Uterine smooth muscle cell (primary cell): ENCODE data around the gene EFNB3. TPM values are rescaled to one million over a fixed set of nuclear protein-coding genes. Genes with fewer than 3 reads are reported as not detected.

Source experiments
- total RNA-seq: library from RNA; depleted of rRNA; stranded (reverse); fragments of >200 nt; gene quantifications from 2 replicates; pipeline ENCODE4 v1.2.3, GENCODE V29; 2014

The EFNB3 gene
- total RNA-seq = 0.11 and 0.12 TPM in 2 replicates

GRCh38 chr17:7704601-7705268 lies at the start of gene EFNB3:
Gene EFNB3, plus strand, starts transcription at chr17:7705202. Its CDS starts 397 bp downstream, at chr17:7705599.

GRCh38 chr17:7687072-7687907 lies 17.7 kb upstream of the EFNB3 start, which contains the start of gene TP53:
Gene TP53, minus strand, starts transcription at chr17:7687490. Its CDS starts 10,896 bp downstream, at chr17:7676594.

DNA sequence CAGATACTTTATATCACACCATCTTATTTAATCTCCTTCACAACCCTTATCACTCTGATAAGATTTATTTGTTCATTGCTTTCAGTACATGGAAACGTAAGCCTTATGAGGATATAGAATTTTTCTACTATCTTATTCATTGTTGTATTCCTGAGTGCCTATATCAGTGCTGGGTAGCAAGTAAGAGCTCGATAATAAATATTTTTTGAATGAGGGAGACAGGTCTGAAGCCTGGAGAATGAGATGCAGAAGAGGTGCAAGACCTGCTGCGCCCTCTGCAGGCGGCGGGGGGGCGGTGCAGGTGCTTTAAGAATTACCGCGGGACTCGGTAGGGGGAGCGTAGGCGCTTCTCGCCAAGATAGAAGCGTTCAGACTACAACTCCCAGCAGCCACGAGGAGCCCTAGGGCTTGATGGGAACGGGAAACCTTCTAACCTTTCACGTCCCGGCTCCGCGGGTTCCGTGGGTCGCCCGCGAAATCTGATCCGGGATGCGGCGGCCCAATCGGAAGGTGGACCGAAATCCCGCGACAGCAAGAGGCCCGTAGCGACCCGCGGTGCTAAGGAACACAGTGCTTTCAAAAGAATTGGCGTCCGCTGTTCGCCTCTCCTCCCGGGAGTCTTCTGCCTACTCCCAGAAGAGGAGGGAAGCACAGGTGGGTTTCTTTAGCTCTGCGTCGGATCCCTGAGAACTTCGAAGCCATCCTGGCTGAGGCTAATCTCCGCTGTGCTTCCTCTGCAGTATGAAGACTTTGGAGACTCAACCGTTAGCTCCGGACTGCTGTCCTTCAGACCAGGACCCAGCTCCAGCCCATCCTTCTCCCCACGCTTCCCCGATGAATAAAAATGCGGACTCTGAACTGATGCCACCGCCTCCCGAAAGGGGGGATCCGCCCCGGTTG lies 16.8 kb upstream of the EFNB3 start, which contains the start of gene WRAP53:
WRAP53 (plus strand) TSS at position 570 of the 900 bp plus-strand sequence; CDS start at position 742, 172 bp downstream.

GRCh38 chr17:7716901-7717755 lies 12.1 kb downstream of the EFNB3 start, which contains the start of gene DNAH2:
Gene DNAH2, plus strand, starts transcription at chr17:7717744. Its CDS starts 1,991 bp downstream, at chr17:7719735.

Other genes with a start within 250 kb of the EFNB3 start
- 14.8 and 24.1 TPM in 2 replicates for gene ZBTB4, start 225.6 kb upstream of the EFNB3 start, total RNA-seq
- not detected in 2 replicates for gene SLC35G6, start 223.8 kb upstream of the EFNB3 start, total RNA-seq
- gene POLR2A, start 220.8 kb upstream of the EFNB3 start, total RNA-seq = 90.6 and 114 TPM in 2 replicates
- gene TNFSF12, start 156.1 kb upstream of the EFNB3 start, total RNA-seq = 6.1 and 10.0 TPM in 2 replicates
- gene TNFSF13, start 146.5 kb upstream of the EFNB3 start, total RNA-seq = 0.44 and 0.75 TPM in 2 replicates
- gene SENP3, start 143.3 kb upstream of the EFNB3 start, total RNA-seq = 73.1 and 83.8 TPM in 2 replicates
- gene CD68, start 125.6 kb upstream of the EFNB3 start, total RNA-seq = 12.8 and 16.2 TPM in 2 replicates
- gene MPDU1, start 121.3 kb upstream of the EFNB3 start, total RNA-seq = 77.5 and 140 TPM in 2 replicates
- gene SOX15, start 115.1 kb upstream of the EFNB3 start, total RNA-seq = 0.12 and 0.33 TPM in 2 replicates
- 62.0 and 65.4 TPM in 2 replicates for gene FXR2, start 90.3 kb upstream of the EFNB3 start, total RNA-seq
- 30.0 and 43.9 TPM in 2 replicates for gene SAT2, start 77.4 kb upstream of the EFNB3 start, total RNA-seq
- 0.11 and 0.37 TPM in 2 replicates for gene SHBG, start 75.1 kb upstream of the EFNB3 start, total RNA-seq
- not detected in 2 replicates for gene ATP1B2, start 54.3 kb upstream of the EFNB3 start, total RNA-seq
- 14.9 and 23.9 TPM in 2 replicates for gene TP53, start 17.7 kb upstream of the EFNB3 start, total RNA-seq
- 4.6 and 9.8 TPM in 2 replicates for gene WRAP53, start 16.7 kb upstream of the EFNB3 start, total RNA-seq
- 0.22 and 0.37 TPM in 2 replicates for gene DNAH2, start 12.5 kb downstream of the EFNB3 start, total RNA-seq
- 5.1 and 7.5 TPM in 2 replicates for gene KDM6B, start 129.0 kb downstream of the EFNB3 start, total RNA-seq
- gene TMEM88, start 149.9 kb downstream of the EFNB3 start, total RNA-seq = 0.22 and 0.50 TPM in 2 replicates
- gene NAA38, start 152.4 kb downstream of the EFNB3 start, total RNA-seq = 59.4 and 81.0 TPM in 2 replicates
- gene CYB5D1, start 152.8 kb downstream of the EFNB3 start, total RNA-seq = 9.0 and 12.8 TPM in 2 replicates
- 135 and 232 TPM in 2 replicates for gene CHD3, start 183.6 kb downstream of the EFNB3 start, total RNA-seq
- gene RNF227, start 211.1 kb downstream of the EFNB3 start, total RNA-seq = 2.5 TPM in 2 replicates
- gene KCNAB3, start 224.7 kb downstream of the EFNB3 start, total RNA-seq = 0.75 and 1.00 TPM in 2 replicates
- 46.6 and 48.2 TPM in 2 replicates for gene TRAPPC1, start 226.7 kb downstream of the EFNB3 start, total RNA-seq
- gene CNTROB, start 227.0 kb downstream of the EFNB3 start, total RNA-seq = 27.2 and 44.9 TPM in 2 replicates